NCI-H1694 (cell line): ENCODE measurements around the gene ATOH1.

Source experiments
- DNase-seq: peaks from one replicate; lab custom pipeline; 2025; lab: John Stamatoyannopoulos, UW

ATOH1 gene, protein sequence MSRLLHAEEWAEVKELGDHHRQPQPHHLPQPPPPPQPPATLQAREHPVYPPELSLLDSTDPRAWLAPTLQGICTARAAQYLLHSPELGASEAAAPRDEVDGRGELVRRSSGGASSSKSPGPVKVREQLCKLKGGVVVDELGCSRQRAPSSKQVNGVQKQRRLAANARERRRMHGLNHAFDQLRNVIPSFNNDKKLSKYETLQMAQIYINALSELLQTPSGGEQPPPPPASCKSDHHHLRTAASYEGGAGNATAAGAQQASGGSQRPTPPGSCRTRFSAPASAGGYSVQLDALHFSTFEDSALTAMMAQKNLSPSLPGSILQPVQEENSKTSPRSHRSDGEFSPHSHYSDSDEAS

DNA sequence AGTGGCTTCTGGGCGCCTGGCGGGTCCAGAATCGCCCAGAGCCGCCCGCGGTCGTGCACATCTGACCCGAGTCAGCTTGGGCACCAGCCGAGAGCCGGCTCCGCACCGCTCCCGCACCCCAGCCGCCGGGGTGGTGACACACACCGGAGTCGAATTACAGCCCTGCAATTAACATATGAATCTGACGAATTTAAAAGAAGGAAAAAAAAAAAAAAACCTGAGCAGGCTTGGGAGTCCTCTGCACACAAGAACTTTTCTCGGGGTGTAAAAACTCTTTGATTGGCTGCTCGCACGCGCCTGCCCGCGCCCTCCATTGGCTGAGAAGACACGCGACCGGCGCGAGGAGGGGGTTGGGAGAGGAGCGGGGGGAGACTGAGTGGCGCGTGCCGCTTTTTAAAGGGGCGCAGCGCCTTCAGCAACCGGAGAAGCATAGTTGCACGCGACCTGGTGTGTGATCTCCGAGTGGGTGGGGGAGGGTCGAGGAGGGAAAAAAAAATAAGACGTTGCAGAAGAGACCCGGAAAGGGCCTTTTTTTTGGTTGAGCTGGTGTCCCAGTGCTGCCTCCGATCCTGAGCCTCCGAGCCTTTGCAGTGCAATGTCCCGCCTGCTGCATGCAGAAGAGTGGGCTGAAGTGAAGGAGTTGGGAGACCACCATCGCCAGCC, at the start of gene ATOH1:
Gene ATOH1 (plus strand): TSS at position 422 of the 663 bp plus-strand sequence. CDS start 174 bp downstream, at position 596.
- DNase-seq, result no peak

DNA sequence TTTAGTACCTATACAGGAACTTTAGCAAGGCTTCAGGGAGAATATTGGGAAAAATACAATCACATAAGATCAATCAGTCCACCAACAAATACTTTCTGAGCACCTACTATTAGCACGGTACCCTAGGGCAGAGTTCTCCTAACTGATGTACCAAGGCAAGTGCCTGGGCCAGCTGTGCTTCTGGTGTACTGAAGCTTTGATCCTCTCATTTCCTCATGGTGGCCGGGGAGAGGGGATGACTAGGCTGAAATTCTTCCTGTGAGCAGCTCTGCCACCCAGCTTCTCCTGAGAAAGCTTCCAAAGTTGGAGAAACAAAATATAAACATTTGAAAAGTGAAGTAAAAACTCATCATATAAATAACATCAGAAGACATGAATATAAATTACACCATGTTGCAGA, 49.3 kb upstream of the ATOH1 start:
- DNase-seq, result no peak

DNA sequence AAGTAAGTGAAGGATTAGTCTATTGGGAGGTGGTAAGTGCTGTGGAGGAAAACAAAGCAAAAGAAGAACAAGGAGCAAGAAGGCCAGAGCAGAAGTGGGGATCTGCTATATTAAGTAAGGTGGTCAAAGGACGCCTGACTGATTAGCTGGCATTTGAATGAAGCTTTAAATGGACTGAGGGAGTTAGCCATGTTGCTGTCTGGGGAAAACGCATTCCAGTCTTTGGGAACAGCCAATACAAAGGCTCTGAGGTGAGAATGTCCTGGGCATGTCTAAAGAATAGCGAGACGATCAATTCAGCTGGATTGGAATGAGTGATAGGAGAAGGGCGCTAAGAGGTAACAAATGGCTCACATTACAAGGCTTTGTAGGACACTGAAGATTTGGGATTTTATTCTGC, 48.5 kb upstream of the ATOH1 start:
- no peak for DNase-seq

GRCh38 chr4:93781198-93781597, 47.4 kb upstream of the ATOH1 start:
- DNase-seq, result no peak

DNA sequence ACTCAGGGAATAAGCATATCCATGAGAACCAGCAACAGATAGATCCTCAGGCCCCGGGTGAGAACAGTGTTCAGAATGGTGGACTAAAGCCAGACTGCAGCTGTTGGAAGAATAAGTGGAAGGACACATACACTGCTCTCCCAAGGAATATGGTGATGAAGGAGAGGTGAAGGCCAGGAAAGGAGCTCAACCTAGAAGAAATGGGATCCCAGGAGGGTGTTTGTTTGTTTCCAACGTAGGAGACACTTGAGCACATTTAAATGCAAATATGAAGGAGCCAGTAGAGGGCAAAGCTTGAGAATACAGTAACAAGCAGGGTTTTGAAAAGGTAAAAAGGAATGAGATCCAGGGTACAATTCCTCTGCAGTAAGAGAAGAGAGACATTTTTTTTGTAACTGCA, 42.4 kb upstream of the ATOH1 start:
- no peak for DNase-seq

DNA sequence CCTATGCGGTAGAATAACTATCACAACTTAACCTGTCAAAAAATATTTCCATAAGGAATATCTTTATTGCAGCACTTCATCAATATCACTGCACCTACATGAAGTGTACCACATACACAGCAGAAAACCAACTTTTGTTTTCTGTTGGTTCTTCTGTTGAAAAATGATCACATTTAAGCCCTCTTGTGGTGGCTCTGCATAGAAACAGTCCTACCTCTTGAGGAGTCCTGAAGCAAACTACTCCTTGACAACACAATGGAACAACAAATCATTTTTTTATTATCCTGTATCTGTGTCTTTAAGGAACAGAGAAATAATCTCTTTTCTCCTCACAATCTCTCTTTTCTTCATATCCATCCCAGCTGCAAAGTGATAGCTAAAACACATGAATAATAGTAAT, 39.8 kb upstream of the ATOH1 start:
- peak; percentile 10 for DNase-seq

DNA sequence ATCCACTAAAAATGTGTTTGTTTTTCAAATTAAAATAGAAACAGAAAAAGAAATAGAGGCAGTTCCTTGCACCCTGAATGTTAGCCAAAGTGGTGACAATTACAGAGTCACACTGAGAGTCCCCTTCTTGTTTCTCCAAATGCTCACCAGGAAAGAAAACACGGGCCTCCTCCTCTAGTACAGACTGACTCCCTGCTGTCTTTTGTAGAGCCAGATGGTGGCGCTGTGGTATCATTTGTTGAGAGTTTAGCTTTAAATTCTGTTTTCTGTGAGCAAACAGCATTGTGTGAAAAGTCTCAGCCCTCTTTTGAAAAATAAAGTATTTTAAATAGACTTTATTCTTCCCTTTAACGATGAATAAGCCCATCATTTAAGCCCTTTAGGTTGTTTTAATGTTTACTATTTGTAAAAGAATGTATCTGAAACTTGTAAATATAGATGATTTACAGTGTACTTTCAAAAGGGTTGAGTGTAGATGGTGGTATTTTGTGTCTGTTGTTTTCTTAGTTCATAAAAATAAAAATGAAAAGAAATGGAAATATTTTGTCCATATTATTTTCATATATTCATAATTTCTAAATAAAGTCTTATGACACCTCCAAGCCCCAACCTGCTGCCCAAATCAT, 36.9 kb upstream of the ATOH1 start:
- peak; percentile 43 for DNase-seq

- DNase-seq, result no peak
These were observed 26.5 kb upstream of the ATOH1 start for GRCh38 chr4:93802045-93802444.

DNA sequence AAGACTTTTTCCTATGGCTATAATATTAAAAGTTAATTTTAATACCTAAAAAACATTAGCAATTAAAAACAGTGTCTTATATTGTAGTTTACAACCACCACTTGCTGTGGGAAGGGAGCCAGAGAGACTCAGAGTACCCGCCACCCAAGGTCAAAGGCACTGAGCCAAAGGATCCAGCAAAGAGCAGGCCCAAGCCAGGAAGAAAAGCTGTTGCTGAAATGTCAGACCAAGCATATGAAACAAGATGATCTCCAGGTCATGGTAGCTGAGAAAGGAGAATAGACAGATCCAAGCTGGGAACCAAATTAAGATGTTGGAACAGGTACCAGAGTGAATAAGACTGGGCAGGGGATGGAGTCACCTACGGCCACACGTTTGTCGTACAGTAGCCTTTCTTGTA, 18.8 kb upstream of the ATOH1 start:
- no peak for DNase-seq

DNA sequence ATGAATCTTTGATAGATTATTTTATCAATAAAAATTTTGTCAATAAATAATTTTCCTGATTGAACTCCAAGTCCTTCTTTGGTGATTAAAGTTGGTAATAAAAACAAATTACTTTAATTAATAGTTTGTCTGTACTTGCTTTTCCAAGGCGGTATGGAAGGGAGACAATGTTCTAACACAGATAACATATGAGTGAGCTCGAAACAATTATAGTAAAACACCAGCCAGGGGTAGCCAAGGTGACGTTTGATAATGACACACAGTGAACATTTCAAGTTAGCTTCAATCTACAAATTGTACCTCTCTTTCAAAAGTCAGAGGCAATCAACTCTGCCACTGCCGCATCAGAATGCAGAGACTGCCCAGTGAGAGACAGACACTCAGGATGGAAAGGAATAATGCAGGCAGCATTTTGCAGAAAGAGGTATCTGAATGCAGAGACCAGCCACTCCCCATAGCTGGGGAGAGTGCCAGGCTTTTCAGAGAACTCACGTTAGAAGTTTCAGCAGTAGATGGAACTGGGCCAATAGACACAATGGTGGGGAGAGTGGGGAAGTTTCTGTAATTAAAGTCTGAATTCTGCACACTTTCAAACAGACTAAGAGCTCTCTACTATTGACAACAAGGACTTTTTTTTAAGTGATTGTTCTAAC, 18.1 kb upstream of the ATOH1 start:
- DNase-seq, result no peak

GRCh38 chr4:93813092-93813491, 15.5 kb upstream of the ATOH1 start:
- no peak for DNase-seq

DNA sequence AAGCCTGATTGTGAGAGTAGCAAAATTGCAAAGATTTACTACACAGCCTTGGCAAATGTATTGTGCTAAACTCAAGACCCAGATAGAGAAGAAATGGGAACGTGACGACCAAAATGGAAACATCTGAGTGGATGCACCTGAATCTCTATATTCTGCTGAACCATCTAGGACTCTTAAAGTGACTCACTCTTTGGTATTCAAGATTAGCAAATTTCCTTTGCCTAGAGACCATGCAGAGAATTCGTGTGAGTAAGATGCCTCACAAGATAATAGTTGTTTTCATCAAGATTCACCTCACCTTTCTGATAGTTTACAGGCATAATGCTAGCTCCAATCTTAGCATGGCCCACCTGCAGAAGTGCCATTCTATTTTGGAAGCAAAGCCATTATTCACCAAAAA, 14.4 kb upstream of the ATOH1 start:
- DNase-seq, result no peak

DNA sequence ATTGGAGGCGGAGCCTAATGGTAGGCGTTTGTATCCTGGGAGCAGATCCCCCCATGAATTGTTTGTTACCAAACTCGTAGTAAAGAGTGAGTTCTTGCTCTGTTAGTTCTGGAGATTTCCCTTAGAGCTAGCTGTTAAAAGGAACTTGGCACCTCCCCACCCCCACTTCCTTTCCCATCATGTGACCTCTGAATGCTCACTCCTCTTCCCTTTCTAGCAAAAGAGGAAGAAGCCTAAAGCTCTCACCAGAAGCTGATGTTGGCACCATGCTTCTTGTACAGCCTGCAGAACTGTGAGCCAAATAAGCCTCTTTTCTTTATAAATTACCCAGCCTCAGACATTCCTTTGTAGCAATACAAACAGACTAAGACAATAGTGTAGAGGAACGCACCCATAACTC, 13.8 kb upstream of the ATOH1 start:
- no peak for DNase-seq

DNA sequence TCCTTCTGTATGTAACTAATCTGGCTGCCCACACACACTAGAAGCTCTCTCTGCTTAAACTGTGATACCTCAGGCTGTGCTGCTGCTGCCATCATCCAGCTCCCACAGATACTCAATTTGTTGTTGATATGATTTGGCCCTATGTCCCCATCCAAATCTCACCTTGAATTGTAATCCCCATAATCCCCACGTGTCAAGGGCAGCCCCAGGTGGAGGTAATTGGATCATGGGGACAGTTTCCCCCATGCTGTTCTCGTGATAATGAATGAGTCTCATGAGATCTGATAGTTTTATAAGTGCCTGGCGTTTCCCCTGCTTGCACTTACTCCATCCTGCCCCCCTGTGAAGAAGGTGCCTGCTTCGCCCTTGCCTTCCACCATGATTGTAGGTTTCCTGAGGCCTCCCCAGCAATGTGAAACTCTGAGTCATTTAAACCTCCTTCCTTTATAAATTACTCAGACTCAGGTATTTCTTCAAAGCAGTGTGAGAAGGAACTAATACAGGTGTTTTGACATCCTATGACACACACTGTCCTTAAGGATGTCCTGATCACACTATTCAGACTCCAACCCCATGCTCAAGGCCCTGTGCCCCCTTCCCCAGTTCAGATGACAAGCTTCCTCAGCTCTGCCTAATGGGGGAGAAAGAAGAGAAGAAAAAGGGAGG, 2.9 kb upstream of the ATOH1 start:
- DNase-seq, result no peak

GRCh38 chr4:93827272-93827947, 1.1 kb upstream of the ATOH1 start:
- DNase-seq, result no peak

- DNase-seq, result no peak
These were observed 654 bp downstream of the ATOH1 start for GRCh38 chr4:93828995-93829819.

DNA sequence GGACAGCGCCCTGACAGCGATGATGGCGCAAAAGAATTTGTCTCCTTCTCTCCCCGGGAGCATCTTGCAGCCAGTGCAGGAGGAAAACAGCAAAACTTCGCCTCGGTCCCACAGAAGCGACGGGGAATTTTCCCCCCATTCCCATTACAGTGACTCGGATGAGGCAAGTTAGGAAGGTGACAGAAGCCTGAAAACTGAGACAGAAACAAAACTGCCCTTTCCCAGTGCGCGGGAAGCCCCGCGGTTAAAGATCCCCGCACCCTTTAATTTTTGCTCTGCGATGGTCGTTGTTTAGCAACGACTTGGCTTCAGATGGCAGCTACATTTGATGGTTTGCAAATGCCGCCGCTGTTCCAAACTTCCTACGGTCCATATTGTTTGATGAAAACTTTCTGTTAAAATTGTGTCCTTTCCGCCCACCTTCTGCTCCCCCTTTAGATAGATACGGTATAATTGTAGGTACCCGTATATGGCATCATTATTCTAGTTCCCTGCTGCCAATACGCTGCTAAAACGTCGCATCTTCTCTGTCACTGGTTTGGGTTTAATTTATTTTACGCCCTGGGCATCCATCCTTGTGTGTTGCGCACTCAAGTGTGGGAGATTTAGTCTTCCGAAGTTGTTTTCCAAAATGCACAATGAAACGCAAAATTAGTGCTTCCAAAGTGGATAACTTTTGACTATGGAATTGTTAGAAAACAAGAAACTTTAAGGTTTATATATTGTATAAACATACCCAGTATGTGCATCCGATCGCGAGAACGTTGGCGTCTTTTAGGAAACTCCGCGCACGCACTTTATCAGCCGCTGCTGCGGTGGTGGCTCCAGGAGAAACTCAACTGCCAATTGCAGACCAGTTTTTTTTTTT, 1.5 kb downstream of the ATOH1 start:
- no peak for DNase-seq

- no peak for DNase-seq
These were observed 3.4 kb downstream of the ATOH1 start for GRCh38 chr4:93831716-93832496.
